Measurements from ENCODE around the gene ZNF124.

ZNF124 gene

GRCh38 chr1:247113094-247113497 is 58.7 kb downstream of the ZNF124 start:
- in situ Hi-C loops (cut with HindIII; ENCODE audit: low pct_ligation_motif_present, low sequenced_read_pairs) = no loop called here
- no peak overlapping the region for H3K27ac ChIP-seq
- H3K36me3 ChIP-seq (replicated peaks) = no peaks in the 10 kb centered on the region
- DNase-seq = no peak
- no peak overlapping the region for H3K4me3 ChIP-seq (ENCODE audit: low read depth, low read length)
- no peaks in the 10 kb centered on the region for H3K27me3 ChIP-seq (replicated peaks)
- no peak for TF ChIP-seq CTCF (IDR thresholded peaks at IDR 0.05; ENCODE audit: low read depth, low read length, missing control alignments)

- DNase-seq = no peak
- Histone ChIP-seq H3K36me3 (replicated peaks) (no peaks in the 10 kb centered on the region), H3K27ac (no peak overlapping the region), H3K4me3 (ENCODE audit: low read depth, low read length) (peak overlapping the region; percentile 60), H3K27me3 (replicated peaks) (no peaks in the 10 kb centered on the region)
- no peak for TF ChIP-seq CTCF (IDR thresholded peaks at IDR 0.05; ENCODE audit: low read depth, low read length, missing control alignments)
- in situ Hi-C loops (cut with HindIII; ENCODE audit: low pct_ligation_motif_present, low sequenced_read_pairs) = no loop called here
Observed at GRCh38 chr1:247112479-247112781, 59.4 kb downstream of the ZNF124 start.

GRCh38 chr1:247111700-247112478 is 59.9 kb downstream of the ZNF124 start:
- DNase-seq = no peak
- Histone ChIP-seq H3K27me3 (replicated peaks) (no peaks in the 10 kb centered on the region), H3K36me3 (replicated peaks) (no peaks in the 10 kb centered on the region), H3K27ac (no peak overlapping the region), H3K4me3 (ENCODE audit: low read depth, low read length) (peak overlapping the region; percentile 60)
- in situ Hi-C loops (cut with HindIII; ENCODE audit: low pct_ligation_motif_present, low sequenced_read_pairs) = no loop called here
- TF ChIP-seq CTCF (IDR thresholded peaks at IDR 0.05; ENCODE audit: low read depth, low read length, missing control alignments) = no peak

GRCh38 chr1:247111259-247111699 is 60.5 kb downstream of the ZNF124 start:
- no peak for TF ChIP-seq CTCF (IDR thresholded peaks at IDR 0.05; ENCODE audit: low read depth, low read length, missing control alignments)
- H3K27ac ChIP-seq = no peak overlapping the region
- H3K4me3 ChIP-seq (ENCODE audit: low read depth, low read length) = peak overlapping the region; percentile 60
- H3K27me3 ChIP-seq (replicated peaks) = no peaks in the 10 kb centered on the region
- in situ Hi-C loops (cut with HindIII; ENCODE audit: low pct_ligation_motif_present, low sequenced_read_pairs) = no loop called here
- DNase-seq = no peak
- no peaks in the 10 kb centered on the region for H3K36me3 ChIP-seq (replicated peaks)

- no peak for TF ChIP-seq CTCF (IDR thresholded peaks at IDR 0.05; ENCODE audit: low read depth, low read length, missing control alignments)
- DNase-seq = no peak
- H3K4me3 ChIP-seq (ENCODE audit: low read depth, low read length) = peak overlapping the region; percentile 60
- H3K36me3 ChIP-seq (replicated peaks) = no peaks in the 10 kb centered on the region
- in situ Hi-C loops (cut with HindIII; ENCODE audit: low pct_ligation_motif_present, low sequenced_read_pairs) = no loop called here
- no peaks in the 10 kb centered on the region for H3K27me3 ChIP-seq (replicated peaks)
- no peak overlapping the region for H3K27ac ChIP-seq
Observed at GRCh38 chr1:247110627-247111258, 61.1 kb downstream of the ZNF124 start.

Measured in brain microvascular endothelial cell (primary cell).